Retinal pigment epithelial cell (primary cell): Measurements from ENCODE around the gene BACH1.

Source experiments
- DNase-seq: peaks from one replicate; pipeline ENCODE4 v3.0.0-alpha.2; 2010; ENCODE audit warnings: low read depth
- H3K4me3 ChIP-seq: 2 replicates; pipeline ENCODE4 v1.5.1; 2011; ENCODE audit warnings: mild to moderate bottlenecking, low read length, control low read depth, moderate library complexity
- TF ChIP-seq, protein P1 (sequence below): conservative IDR thresholded peaks from 2 replicates; pipeline ENCODE4 v1.5.1; 2011; ENCODE audit warnings: low read depth, low read length, control low read depth, inconsistent platforms

The BACH1 gene

DNA sequence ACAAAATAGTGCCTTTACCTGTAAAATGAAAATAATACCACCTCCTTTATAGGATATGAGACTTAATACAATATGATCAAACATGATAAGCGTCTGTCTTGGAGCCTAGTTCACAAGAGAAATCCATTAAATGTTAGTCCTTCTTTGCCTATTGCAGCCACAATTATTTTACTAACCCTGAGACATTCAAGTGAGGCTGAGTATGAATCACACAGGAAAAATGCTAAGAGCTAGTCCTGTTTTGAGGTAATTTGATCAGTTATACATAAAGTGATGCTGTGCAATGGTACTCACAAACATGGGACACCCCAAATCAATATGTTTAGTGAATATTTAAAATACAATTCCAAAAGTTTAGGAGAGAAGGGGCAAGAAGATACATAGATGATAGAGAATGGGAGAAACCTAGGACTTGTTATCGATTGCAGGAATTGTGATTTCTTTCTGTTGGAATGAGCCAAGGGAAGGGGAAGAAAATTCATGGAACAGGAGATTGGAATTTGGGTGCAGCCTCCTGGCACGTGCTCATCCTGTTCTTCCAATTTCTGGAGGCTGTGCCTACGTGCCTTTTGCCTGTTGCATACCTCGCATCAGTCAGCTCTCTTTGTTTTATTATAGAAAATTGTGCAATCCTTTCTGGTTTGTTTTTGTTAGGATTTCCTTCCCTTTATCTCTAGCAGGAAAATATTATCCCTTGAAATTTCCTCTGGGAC, 39.9 kb upstream of the BACH1 start:
- no peak overlapping the region for H3K4me3 ChIP-seq
- DNase-seq = peak; percentile 50
- TF ChIP-seq, protein P1, sequence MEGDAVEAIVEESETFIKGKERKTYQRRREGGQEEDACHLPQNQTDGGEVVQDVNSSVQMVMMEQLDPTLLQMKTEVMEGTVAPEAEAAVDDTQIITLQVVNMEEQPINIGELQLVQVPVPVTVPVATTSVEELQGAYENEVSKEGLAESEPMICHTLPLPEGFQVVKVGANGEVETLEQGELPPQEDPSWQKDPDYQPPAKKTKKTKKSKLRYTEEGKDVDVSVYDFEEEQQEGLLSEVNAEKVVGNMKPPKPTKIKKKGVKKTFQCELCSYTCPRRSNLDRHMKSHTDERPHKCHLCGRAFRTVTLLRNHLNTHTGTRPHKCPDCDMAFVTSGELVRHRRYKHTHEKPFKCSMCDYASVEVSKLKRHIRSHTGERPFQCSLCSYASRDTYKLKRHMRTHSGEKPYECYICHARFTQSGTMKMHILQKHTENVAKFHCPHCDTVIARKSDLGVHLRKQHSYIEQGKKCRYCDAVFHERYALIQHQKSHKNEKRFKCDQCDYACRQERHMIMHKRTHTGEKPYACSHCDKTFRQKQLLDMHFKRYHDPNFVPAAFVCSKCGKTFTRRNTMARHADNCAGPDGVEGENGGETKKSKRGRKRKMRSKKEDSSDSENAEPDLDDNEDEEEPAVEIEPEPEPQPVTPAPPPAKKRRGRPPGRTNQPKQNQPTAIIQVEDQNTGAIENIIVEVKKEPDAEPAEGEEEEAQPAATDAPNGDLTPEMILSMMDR = no peak

DNA sequence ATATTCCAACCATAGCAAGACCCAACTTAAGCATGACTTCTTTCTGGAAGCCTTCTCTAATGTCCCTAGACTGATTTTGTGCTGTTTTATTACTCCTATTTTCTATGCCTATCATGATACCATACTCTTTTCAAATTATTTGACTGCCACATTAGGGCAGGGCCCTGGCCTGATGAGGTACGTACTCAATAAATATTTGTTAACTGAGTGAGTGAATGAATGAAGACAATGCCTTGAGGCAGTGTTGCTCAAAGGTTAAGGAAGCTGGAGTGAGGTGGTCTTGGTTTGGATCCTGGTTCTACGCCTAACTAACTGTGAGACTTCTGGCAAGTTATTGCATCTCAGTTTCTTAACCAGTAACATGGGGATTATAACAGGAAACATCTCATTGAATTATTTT, 38.3 kb upstream of the BACH1 start:
- DNase-seq = no peak
- no peak overlapping the region for H3K4me3 ChIP-seq
- TF ChIP-seq, protein P1 = no peak

DNA sequence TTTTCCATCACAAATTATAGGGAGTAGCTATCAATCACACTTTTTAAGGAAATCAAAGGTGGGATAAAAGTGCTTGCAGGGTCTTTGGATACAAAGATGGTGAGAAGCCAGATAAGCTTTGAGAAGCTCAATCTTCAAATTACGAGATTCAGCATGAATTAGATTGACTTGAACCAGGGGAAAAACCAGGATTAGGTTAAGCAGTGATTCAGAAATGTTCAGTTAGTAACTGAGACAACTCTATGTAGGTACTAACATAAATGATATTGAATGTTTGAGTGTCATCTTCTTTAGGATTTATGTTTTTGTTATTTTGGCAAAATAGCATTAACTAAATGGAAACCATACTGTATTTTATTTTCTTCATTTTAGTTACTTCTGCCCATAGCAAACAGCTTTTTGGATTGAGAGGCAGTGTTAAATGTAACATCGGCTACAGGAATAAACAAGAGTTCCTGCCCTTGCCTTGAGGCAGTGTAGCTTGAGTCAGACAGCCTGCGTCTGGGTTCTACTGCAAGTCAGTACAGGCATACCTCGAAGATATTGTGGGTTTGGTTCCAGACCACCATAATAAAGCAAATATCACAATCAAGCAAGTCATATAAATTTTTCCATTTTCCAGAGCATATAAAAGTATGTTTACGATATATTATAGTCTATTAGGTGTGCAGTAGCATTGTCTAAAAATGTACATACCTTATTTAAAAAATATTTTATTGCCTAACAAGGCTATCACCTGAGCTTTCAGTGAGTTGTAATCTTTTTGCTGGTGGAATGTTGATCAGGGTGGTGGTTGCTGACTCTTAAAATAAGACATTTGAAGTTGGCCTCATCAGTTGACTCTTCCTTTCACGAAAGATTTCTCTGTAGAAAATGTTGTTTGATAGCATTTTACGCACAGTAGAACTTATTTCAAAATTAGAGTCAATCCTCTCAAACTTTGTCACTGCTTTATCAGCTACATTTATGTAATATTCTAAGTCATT, 36.9 kb upstream of the BACH1 start:
- no peak overlapping the region for H3K4me3 ChIP-seq
- no peak for DNase-seq
- TF ChIP-seq, protein P1 = no peak

DNA sequence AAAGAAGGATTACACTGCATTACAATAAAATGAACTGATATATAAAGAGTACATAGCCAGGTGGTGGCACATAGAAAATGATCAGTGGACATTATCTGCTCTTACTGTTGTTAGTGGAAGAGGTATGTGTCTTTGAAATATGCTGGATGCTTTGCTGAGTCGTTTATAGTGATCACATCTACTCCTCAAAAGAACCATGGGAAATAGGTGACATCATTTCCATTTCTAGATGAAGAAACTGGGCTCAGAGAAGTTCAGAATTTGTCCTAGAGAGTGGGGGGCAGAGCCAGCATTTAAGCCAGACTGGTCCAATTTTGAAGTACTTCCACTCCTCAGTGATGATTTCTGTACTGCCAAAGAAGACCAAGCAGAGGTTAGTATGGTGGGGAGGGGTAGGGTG, 34.0 kb upstream of the BACH1 start:
- DNase-seq = no peak
- TF ChIP-seq, protein P1 = no peak

DNA sequence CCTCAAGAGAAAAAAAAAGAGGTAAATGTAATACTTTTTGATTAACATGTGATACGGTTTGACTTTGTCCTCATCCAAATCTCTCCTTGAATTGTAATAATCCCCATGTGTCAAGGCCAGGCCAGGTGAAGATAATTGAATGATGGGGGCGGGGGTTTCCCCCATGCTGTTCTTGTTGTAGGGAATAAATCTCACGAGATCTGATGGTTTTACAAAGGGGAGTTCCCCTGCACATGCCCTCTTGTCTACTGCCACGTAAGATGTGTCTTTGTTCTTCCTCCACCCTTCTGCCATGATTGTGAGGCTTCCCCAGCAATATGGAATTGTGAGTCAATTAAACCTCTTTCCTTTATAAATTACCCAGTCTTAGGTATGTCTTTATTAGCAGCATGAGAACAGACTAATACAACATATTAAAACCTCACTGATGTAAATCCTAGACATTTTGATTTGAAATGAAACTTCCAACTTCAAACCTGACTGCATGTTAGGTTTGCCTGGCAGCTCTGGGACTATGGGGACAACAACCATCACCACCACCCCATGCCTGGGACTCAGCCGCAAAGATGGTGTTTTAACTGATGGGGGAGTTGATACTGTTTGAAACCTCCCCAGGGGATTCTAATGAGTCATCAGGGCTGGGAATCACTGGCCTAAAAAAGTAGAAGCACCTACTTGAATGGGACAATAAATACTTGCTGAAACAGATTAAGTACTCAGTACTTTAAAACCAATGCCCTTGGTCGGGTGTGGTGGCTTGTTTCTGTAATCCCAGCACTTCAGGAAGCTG, 32.8 kb upstream of the BACH1 start:
- TF ChIP-seq, protein P1 = no peak
- no peak for DNase-seq
- H3K4me3 ChIP-seq = no peak overlapping the region

More for the DNA sequence above, 34.0 kb upstream of the BACH1 start:
- H3K4me3 ChIP-seq = no peak overlapping the region

DNA sequence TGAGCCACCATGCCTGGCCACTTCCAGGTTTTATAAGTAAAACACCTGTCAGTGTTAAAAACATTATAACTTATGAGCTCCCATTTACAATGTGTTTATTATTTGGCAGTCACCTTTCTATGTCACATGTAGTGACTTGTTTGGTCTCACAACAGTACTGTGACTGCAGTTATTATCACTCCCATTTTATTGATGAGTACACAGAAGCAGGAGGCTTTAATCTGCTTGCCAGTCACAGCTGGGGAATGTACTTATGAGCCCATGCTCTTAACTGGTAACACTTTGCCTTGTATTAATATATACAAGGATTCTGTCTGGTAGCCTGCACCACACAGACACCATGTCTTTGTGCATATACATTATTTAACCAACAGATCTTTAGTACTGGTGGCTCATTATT, 31.1 kb upstream of the BACH1 start:
- no peak for DNase-seq
- TF ChIP-seq, protein P1 = no peak
- H3K4me3 ChIP-seq = no peak overlapping the region
